HCT116 (cell line): ENCODE data around the gene KCNAB2.

Experiments used
- CBX3 ChIP-seq: IDR thresholded peaks from 2 replicates; pipeline ENCODE4 v1.6.1; 2012; ENCODE audit warnings: low read depth
- CEBPB ChIP-seq: IDR thresholded peaks from 2 replicates; pipeline ENCODE4 v1.6.1; 2012; ENCODE audit warnings: low read depth
- EZH2 ChIP-seq: fragments of 200-600 bp; sonication (generic); IDR thresholded peaks from 2 replicates; pipeline ENCODE4 v1.6.1; 2017; ENCODE audit warnings: antibody characterized with exemption, mixed run types
- POLR2A ChIP-seq: IDR thresholded peaks from 2 replicates; pipeline ENCODE4 v1.7.0; 2011; ENCODE audit warnings: borderline replicate concordance; ENCODE audit not compliant: insufficient read depth, insufficient read length; ENCODE audit errors: extremely low read depth
- POLR2AphosphoS5 ChIP-seq: IDR thresholded peaks from 2 replicates; pipeline ENCODE4 v1.6.1; 2011; ENCODE audit warnings: mild to moderate bottlenecking, low read depth, low read length, moderate library complexity
- SIN3A ChIP-seq: IDR thresholded peaks from 2 replicates; pipeline ENCODE4 v1.6.1; 2012; ENCODE audit warnings: low read depth
- SP1 ChIP-seq: IDR thresholded peaks from 2 replicates; pipeline ENCODE4 v1.6.1; 2012; ENCODE audit warnings: low read depth
- TCF7L2 ChIP-seq: IDR thresholded peaks from 2 replicates; pipeline ENCODE4 v1.7.0; 2011; ENCODE audit warnings: borderline replicate concordance, inconsistent platforms; ENCODE audit not compliant: insufficient read depth, insufficient read length; ENCODE audit errors: extremely low read depth
- YY1 ChIP-seq: IDR thresholded peaks from 2 replicates; pipeline ENCODE4 v1.6.1; 2011; ENCODE audit warnings: low read length, low read depth, moderate library complexity, mild to moderate bottlenecking; ENCODE audit not compliant: insufficient replicate concordance; ENCODE audit errors: extremely low read depth
- ZBTB33 ChIP-seq: IDR thresholded peaks from 2 replicates; pipeline ENCODE4 v1.6.1; 2011; ENCODE audit warnings: mild to moderate bottlenecking, low read length, moderate library complexity; ENCODE audit not compliant: insufficient replicate concordance; ENCODE audit errors: extremely low read depth
- TF ChIP-seq, protein P1 (sequence below), 3 experiments: fragments of 200-600 bp in 1 of 3; sonication (generic) in 1 of 3; IDR thresholded peaks in 2 of 3; conservative IDR thresholded peaks in 1 of 3; 2 replicates each; pipeline ENCODE4 v1.5.1; 2012 to 2017; ENCODE audit warnings: low read depth in 2 of 3, low read length in 2 of 3, antibody characterized with exemption in 1 of 3, borderline replicate concordance in 1 of 3, control low read depth in 1 of 3, mild to moderate bottlenecking in 1 of 3, mixed read lengths in 1 of 3, mixed run types in 1 of 3, moderate library complexity in 1 of 3; ENCODE audit not compliant: insufficient read depth in 1 of 3
- TF ChIP-seq, protein P2 (sequence below): IDR thresholded peaks from 2 replicates; pipeline ENCODE4 v1.6.1; 2012
- TF ChIP-seq, protein P3 (sequence below): IDR thresholded peaks from 2 replicates; pipeline ENCODE4 v1.6.1; 2012; ENCODE audit warnings: low read depth

- TF ChIP-seq POLR2AphosphoS5 = no peak
- TF ChIP-seq, protein P1, sequence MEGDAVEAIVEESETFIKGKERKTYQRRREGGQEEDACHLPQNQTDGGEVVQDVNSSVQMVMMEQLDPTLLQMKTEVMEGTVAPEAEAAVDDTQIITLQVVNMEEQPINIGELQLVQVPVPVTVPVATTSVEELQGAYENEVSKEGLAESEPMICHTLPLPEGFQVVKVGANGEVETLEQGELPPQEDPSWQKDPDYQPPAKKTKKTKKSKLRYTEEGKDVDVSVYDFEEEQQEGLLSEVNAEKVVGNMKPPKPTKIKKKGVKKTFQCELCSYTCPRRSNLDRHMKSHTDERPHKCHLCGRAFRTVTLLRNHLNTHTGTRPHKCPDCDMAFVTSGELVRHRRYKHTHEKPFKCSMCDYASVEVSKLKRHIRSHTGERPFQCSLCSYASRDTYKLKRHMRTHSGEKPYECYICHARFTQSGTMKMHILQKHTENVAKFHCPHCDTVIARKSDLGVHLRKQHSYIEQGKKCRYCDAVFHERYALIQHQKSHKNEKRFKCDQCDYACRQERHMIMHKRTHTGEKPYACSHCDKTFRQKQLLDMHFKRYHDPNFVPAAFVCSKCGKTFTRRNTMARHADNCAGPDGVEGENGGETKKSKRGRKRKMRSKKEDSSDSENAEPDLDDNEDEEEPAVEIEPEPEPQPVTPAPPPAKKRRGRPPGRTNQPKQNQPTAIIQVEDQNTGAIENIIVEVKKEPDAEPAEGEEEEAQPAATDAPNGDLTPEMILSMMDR (IDR thresholded peaks at IDR 0.05 in 2 of 3, conservative IDR thresholded peaks at IDR 0.05 in 1 of 3; ENCODE audit: borderline replicate concordance in 1 of 3, insufficient read depth in 1 of 3, low read depth in 2 of 3, low read length in 2 of 3) = no peak
- no peak for TF ChIP-seq EZH2
- TF ChIP-seq CEBPB = no peak
- no peak for TF ChIP-seq SIN3A
- no peak for TF ChIP-seq ZBTB33
- TF ChIP-seq, protein P2, sequence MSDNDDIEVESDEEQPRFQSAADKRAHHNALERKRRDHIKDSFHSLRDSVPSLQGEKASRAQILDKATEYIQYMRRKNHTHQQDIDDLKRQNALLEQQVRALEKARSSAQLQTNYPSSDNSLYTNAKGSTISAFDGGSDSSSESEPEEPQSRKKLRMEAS = no peak
- TF ChIP-seq POLR2A = no peak
- TF ChIP-seq TCF7L2 = no peak
- no peak for TF ChIP-seq SP1
- TF ChIP-seq, protein P3, sequence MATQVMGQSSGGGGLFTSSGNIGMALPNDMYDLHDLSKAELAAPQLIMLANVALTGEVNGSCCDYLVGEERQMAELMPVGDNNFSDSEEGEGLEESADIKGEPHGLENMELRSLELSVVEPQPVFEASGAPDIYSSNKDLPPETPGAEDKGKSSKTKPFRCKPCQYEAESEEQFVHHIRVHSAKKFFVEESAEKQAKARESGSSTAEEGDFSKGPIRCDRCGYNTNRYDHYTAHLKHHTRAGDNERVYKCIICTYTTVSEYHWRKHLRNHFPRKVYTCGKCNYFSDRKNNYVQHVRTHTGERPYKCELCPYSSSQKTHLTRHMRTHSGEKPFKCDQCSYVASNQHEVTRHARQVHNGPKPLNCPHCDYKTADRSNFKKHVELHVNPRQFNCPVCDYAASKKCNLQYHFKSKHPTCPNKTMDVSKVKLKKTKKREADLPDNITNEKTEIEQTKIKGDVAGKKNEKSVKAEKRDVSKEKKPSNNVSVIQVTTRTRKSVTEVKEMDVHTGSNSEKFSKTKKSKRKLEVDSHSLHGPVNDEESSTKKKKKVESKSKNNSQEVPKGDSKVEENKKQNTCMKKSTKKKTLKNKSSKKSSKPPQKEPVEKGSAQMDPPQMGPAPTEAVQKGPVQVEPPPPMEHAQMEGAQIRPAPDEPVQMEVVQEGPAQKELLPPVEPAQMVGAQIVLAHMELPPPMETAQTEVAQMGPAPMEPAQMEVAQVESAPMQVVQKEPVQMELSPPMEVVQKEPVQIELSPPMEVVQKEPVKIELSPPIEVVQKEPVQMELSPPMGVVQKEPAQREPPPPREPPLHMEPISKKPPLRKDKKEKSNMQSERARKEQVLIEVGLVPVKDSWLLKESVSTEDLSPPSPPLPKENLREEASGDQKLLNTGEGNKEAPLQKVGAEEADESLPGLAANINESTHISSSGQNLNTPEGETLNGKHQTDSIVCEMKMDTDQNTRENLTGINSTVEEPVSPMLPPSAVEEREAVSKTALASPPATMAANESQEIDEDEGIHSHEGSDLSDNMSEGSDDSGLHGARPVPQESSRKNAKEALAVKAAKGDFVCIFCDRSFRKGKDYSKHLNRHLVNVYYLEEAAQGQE = no peak
- no peak for TF ChIP-seq CBX3
- no peak for TF ChIP-seq YY1
These were observed 41.7 kb downstream of the KCNAB2 start for GRCh38 chr1:6087377-6087772.
